ENCODE measurements around the gene SLC18A2. TPM values are rescaled to one million over a fixed set of nuclear protein-coding genes. Genes with fewer than 3 reads are reported as not detected.
"Not testable (repeated sequence)": the region's sequence is repeated elsewhere in the genome, so short reads cannot be mapped to it uniquely, and the experiment has no call there.

Gene SLC18A2
- total RNA-seq = 2.1 TPM

GRCh38 chr10:117240621-117241529 lies at the start of gene SLC18A2:
Gene SLC18A2 (plus strand): TSS chr10:117241114. CDS start chr10:117241694, 580 bp downstream.
- DNase-seq (ENCODE audit: low spot score) = no peak

DNA sequence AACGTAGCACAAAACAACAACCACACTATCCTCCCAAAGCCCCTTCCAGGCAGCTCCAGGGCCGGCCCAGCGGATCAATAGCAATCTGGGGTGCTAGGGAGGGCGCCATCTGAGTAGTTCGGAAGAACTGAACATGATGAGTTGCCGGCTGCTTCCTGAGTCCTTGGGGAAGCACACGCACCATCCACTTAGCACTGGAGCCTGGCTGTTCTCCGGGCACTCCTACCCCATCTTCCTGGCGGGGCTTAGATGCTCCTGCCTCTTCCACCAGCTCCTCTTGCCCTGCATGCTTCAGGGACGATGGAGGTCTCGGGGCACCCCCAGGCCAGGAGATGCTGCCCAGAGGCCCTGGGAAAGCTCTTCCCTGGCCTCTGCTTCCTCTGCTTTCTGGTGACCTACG lies 43.7 kb upstream of the SLC18A2 start, which contains the start of gene KCNK18:
KCNK18 (plus strand) TSS at position 301 of the 400 bp plus-strand sequence; CDS start at position 301, 0 bp downstream.
- DNase-seq (ENCODE audit: low spot score) = no peak

DNA sequence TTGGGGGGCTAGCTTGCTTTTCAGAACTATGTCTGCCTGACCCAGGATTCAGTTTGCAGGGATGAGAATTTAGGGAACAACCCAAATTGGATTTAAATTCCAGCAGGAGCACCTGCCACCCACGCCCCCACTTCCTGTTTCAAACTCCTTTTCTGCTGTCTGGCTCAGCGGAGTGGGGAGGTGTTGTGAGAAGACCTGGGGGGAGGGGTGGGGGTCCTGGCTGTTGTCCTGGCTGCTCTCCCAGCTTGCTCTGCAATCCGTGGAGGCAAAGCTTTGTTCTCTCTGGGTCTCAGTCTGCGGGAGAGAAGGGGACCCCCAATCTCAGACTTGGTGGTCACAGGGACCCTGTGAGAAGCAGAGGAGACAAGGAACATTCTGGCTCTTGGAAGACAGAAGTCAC lies 42.8 kb upstream of the SLC18A2 start:
- no peak for DNase-seq (ENCODE audit: low spot score)

DNA sequence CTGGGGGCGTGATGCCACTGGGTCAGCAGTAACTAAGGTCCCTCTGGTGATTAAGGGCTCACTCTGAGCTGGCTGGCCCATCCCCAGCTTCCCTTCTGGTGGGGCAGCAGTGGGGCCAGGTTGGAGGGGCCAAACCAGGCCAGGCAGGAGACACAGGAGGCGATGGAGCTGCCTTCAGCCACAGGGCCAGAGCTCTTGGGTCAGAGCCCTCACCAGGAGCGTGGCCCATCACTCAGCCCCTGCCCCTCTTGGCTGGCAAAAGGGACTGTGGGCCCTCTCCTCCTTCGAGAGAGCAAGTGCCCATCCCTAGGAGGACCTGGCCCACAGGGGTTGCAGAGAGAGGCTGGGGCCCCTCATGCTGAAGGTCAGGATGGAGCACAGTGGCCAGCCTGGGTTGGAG lies 39.1 kb upstream of the SLC18A2 start:
- no peak for DNase-seq (ENCODE audit: low spot score)

DNA sequence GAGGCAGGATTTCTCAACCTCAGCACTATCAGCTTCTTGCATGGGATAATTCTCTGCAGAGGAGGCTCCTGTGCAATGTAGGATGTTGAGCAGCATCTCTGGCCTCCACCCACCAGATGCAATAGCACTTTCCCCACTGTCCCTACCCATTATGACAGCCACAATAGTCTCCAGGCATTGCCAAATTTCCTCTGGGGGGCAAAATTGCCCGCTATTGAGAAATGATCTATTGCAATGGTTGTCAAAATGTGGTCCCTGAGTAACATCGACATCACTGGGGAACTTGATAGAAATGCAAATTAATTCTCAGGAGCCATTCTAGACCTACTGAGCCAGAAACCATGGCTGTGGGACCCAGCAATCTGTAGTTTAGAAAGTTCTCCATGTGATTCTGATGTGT lies 36.6 kb upstream of the SLC18A2 start:
- no peak for DNase-seq (ENCODE audit: low spot score)

DNA sequence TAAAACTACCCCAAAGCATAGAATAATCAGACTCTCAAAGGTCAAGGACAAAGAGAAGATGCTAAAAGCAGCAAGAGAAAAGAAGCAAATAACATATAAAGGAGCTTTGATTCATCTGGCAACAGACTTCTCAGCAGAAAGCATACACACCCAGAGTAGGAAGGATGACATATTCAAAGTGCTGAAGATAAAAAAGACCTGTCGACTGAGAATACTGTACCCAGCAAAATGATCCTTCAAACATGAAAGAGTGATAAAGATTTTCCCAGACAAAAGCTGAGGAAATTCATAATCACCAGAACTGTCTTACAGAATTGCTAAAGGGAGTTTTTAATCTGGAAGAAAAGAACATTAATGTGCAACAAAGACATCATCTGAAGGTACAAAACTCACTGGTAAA lies 28.7 kb upstream of the SLC18A2 start:
- DNase-seq (ENCODE audit: low spot score) = no peak

DNA sequence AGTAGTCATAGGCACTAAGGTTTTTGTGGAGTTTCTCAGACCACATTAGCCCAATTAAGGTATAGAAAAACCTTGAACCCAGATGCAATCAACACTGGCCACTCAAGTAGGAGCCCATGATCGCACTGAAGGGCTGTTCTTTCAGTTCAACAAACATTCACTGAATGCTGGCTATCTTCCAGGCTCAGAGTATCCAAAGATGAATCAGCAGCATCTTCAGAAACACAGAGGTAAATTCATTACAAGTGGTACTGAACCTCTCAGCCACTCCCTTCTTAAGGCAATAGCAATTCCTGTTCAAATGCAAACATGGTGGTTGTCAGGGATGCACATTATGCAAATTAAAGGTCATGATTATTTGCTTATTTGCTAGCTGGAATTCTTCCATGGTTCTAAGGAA lies 26.5 kb upstream of the SLC18A2 start:
- no peak for DNase-seq (ENCODE audit: low spot score)

DNA sequence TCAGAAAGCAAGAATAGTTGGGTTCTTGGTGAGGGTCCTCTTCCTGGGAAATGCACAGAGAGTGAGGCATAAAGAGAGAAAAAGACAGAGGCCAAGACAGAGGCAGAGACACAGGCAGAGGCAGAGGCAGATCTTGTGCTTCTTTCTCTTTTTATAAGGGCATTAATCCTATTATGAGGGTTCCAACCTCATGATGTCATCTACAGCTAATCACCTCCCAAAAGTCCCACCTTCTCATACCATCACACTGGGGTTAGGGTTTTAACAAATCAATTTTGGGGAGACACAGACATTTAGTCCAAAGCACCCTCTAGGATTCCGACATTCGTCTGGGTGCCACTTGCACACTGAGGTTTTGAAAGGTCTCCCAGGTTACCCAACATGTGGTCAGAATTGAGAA lies 25.8 kb upstream of the SLC18A2 start:
- DNase-seq (ENCODE audit: low spot score) = no peak

DNA sequence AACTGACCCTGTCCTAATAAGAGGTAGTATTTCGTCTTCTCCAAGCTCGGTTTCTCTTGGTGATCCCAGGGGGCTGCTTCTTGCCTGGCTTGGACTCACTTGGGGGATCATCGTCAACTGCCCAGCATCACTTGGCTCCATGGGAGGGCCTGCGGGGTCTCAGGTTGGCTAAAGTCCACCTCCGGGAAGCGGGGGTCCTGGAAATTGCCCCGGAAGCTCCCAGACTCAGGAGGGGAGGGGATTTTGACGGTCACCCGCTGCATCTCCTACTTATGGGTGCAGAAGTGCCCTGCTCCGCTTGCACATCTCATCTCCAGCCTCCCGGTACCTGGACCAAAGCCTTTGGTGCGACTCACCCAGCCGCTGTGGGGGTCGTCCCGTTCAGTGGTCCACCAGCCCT lies 24.9 kb upstream of the SLC18A2 start:
- no peak for DNase-seq (ENCODE audit: low spot score)

DNA sequence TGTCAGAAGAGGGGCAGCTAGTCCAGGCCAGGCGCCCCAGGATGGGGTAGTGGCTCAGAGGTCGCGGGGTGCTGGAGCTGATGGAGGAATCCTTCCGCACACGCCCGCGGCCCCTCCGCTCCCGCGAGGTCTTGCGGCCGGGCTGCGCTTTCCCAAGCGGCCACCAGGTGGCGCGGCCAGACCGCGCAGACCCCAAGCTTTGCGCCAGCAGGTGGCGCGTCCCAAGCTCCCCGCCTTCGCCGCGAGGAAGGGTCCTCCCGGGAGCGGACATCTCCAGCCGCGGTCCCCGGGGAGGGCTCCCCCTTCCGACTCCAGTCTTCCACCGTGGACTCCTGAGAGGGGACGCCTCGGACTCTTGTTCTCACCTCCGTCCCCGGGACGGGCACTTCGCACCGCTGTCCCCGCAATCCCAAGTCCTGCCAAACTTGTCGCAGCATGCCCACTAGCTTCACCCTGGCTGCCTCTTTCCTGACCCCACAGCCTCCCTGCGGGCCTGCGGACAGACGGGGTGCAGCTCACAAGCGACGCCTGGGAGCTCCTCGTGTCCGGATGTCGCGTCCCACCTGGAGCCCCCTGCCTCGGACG lies 24.2 kb upstream of the SLC18A2 start:
- DNase-seq (ENCODE audit: low spot score) = peak; percentile 62

- DNase-seq (ENCODE audit: low spot score) = no peak
Observed at GRCh38 chr10:117217196-117217761, 23.6 kb upstream of the SLC18A2 start.

GRCh38 chr10:117218654-117219053 lies 22.3 kb upstream of the SLC18A2 start:
- DNase-seq (ENCODE audit: low spot score) = no peak

- DNase-seq (ENCODE audit: low spot score) = no peak
Observed at GRCh38 chr10:117221156-117221711, 19.7 kb upstream of the SLC18A2 start.

- no peak for DNase-seq (ENCODE audit: low spot score)
Observed at GRCh38 chr10:117222552-117222951, 18.4 kb upstream of the SLC18A2 start.

- DNase-seq (ENCODE audit: low spot score) = no peak
Observed at GRCh38 chr10:117222976-117223692, 17.8 kb upstream of the SLC18A2 start.

- DNase-seq (ENCODE audit: low spot score) = no peak
Observed at GRCh38 chr10:117223693-117224430, 17.1 kb upstream of the SLC18A2 start.

GRCh38 chr10:117224881-117225280 lies 16.0 kb upstream of the SLC18A2 start:
- no peak for DNase-seq (ENCODE audit: low spot score)

DNA sequence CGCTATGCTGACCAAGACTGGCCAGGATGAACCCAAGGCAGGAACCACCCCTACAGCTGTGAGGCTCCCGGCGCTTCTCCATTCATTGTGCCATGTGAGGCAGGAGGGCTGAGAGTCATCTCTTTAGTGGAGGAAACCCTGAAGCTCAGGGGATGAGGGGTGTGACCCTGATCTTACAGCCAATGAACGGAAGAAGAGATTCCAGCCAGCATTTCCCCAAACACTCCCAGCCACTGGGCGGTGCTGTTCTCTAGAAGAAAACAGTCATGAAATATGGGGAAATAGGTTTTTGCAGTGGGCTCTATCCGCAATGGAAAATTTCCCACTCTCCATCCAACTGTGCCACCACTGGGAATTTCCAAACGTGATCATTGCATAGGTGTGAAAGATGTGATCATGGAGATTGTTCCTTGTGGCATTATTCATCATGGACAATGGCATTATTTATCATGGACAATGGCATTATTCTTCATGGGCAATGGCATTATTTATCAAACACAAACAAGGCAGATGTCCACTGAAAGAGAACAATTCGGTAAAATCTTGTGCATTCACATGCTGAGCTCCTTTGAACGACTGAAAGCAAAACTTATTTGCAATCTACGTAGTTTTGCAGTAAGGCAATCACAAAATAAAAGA lies 14.0 kb upstream of the SLC18A2 start:
- DNase-seq (ENCODE audit: low spot score) = no peak

GRCh38 chr10:117228210-117228609 lies 12.7 kb upstream of the SLC18A2 start:
- DNase-seq (ENCODE audit: low spot score) = no peak

- DNase-seq (ENCODE audit: low spot score) = not testable (repeated sequence)
Observed at GRCh38 chr10:117230107-117230506, 10.8 kb upstream of the SLC18A2 start.

All from ureter (tissue), 1 donor.